Vagina (tissue), 2 donors: ENCODE results near the gene FAM98C. TPM values are rescaled to one million over a fixed set of nuclear protein-coding genes. Genes with fewer than 3 reads are reported as not detected.

Experiments
- DNase-seq, 2 donors: peaks; one replicate each; pipeline ENCODE4 v3.0.0-alpha.2; 2017; ENCODE audit errors: extremely low spot score in 2 of 2
- H3K27ac ChIP-seq: fragments of 200-600 bp; sonication (generic); one replicate; pipeline ENCODE4 v1.5.1; 2019
- H3K27me3 ChIP-seq: fragments of 200-600 bp; sonication (generic); one replicate; pipeline ENCODE4 v1.5.1; 2019
- H3K36me3 ChIP-seq, 2 donors: fragments of 200-600 bp; sonication (generic); one replicate each; pipeline ENCODE4 v1.5.1; 2017 to 2019
- H3K4me1 ChIP-seq: fragments of 200-600 bp; sonication (generic); one replicate; pipeline ENCODE4 v1.5.1; 2019
- H3K4me3 ChIP-seq, 2 donors: fragments of 200-600 bp; sonication (generic); 1 replicate in 1 of 2; 2 replicates in 1 of 2; pipeline ENCODE4 v1.5.1; 2016 to 2019
- H3K9me3 ChIP-seq: fragments of 200-600 bp; sonication (generic); one replicate; pipeline ENCODE4 v1.5.1; 2019
- POLR2A ChIP-seq, 2 donors: fragments of 450-650 bp; IDR thresholded peaks; one replicate each; pipeline ENCODE4 v1.6.1; 2017; ENCODE audit warnings: antibody characterized with exemption in 2 of 2, mild to moderate bottlenecking in 2 of 2, moderate library complexity in 2 of 2
- POLR2AphosphoS5 ChIP-seq, 2 donors: sonication (generic); formaldehyde crosslinking; IDR thresholded peaks; one replicate each; pipeline ENCODE4 v1.9.0; 2017; ENCODE audit warnings: antibody characterized with exemption in 2 of 2, mild to moderate bottlenecking in 2 of 2, low read depth in 1 of 2; ENCODE audit not compliant: insufficient read depth in 1 of 2
- intact Hi-C: fragments of 100-400 bp; cut with DNase I; formaldehyde crosslinking; loops from one replicate; pipeline ENCODE4 v1.15.1; 2023
- total RNA-seq: library from RNA; depleted of rRNA; stranded (reverse); fragments of >200 nt; gene quantifications from one replicate; pipeline ENCODE4 v1.2.3, GENCODE V29; 2016
- TF ChIP-seq, protein P1 (sequence below), 3 experiments: fragments of 450-650 bp in 2 of 3; fragments of 200-600 bp in 1 of 3; sonication (generic) in 1 of 3; IDR thresholded peaks; one replicate each; pipeline ENCODE4 v1.5.1; 2017 to 2019; ENCODE audit warnings: antibody characterized with exemption in 3 of 3, mild to moderate bottlenecking in 2 of 3, moderate library complexity in 2 of 3

FAM98C gene
- total RNA-seq, 1 donor from 2014 or later: 32.7 TPM

DNA sequence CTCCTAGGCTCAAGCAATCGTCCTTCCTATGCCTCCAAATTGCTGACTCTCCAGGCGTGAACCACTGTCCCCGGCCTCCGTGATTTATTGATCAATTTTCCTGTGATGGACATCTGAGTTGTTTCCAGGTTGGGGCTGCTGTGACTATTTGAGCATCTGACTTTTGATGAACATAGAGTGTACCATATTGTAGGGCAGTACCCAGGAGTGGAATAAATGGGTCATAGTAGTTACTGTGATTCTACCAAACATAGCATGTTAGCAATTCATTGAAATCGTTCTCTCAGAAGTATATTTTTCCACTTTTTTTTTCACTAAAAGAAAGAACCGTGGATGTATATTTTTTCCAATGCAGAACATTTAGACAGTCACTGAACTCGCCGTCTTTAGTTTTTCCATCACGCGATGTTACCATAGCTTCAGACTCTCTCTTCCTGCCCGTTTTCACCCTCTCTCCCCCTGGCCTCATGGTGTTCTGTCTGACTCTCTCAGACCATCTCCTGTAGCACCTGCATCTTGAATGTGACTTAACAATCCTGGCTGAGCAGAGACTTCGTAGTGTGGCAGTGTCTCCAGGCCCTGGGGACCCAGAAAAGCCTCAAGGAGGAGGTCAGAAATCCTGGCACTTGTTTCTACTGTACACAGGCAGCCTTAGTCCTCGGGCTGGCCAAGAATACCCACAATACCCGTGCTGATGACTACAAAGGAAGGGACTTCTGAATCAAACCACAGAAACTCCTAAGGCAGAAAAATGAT, 26.3 kb downstream of the FAM98C start:
- Histone ChIP-seq H3K27me3 (no peaks in the 10 kb centered on the region), H3K4me3 (no peak overlapping the region), H3K27ac (no peak overlapping the region), H3K4me1 (no peaks in the 10 kb centered on the region), H3K9me3 (no peaks in the 10 kb centered on the region), H3K36me3 (no peaks in the 10 kb centered on the region)
- intact Hi-C loops: no loop called here
- TF ChIP-seq POLR2A (IDR thresholded peaks at IDR 0.05): no peak
- TF ChIP-seq POLR2AphosphoS5 (IDR thresholded peaks at IDR 0.05; ENCODE audit: insufficient read depth in 1 of 2, low read depth in 1 of 2): no peak
- DNase-seq: no peak

GRCh38 chr19:38429811-38430156, 26.9 kb downstream of the FAM98C start:
- Histone ChIP-seq H3K27ac (no peak overlapping the region), H3K4me3 (no peak overlapping the region), H3K9me3 (no peaks in the 10 kb centered on the region), H3K27me3 (no peaks in the 10 kb centered on the region), H3K4me1 (no peaks in the 10 kb centered on the region), H3K36me3 (no peaks in the 10 kb centered on the region)
- no peak for TF ChIP-seq POLR2A (IDR thresholded peaks at IDR 0.05)
- no peak for TF ChIP-seq POLR2AphosphoS5 (IDR thresholded peaks at IDR 0.05; ENCODE audit: insufficient read depth in 1 of 2, low read depth in 1 of 2)
- TF ChIP-seq, protein P1, sequence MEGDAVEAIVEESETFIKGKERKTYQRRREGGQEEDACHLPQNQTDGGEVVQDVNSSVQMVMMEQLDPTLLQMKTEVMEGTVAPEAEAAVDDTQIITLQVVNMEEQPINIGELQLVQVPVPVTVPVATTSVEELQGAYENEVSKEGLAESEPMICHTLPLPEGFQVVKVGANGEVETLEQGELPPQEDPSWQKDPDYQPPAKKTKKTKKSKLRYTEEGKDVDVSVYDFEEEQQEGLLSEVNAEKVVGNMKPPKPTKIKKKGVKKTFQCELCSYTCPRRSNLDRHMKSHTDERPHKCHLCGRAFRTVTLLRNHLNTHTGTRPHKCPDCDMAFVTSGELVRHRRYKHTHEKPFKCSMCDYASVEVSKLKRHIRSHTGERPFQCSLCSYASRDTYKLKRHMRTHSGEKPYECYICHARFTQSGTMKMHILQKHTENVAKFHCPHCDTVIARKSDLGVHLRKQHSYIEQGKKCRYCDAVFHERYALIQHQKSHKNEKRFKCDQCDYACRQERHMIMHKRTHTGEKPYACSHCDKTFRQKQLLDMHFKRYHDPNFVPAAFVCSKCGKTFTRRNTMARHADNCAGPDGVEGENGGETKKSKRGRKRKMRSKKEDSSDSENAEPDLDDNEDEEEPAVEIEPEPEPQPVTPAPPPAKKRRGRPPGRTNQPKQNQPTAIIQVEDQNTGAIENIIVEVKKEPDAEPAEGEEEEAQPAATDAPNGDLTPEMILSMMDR (IDR thresholded peaks at IDR 0.05): no peak
- intact Hi-C loops: no loop called here
- no peak for DNase-seq

DNA sequence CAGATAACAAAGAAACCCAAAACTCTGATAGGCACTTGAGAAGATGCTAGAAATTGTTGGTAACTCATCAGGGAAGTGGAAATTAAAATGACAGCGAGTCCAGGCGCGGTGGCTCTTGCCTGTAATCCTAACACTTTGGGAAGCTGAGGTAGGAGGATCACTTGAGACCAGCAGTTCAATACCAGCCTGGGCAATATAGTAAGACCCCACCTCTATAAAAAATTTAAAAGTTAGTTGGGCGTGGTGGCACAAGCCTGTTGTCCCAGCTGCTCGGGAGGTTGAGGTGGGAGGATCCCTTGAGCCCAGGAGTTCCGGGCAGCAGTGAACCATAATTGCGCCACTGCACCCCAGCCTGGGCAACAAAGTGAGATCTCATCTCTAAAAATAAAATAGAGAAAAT, 28.0 kb downstream of the FAM98C start:
- Histone ChIP-seq H3K27ac (no peak overlapping the region), H3K9me3 (no peaks in the 10 kb centered on the region), H3K27me3 (no peaks in the 10 kb centered on the region), H3K4me3 (no peak overlapping the region), H3K4me1 (no peaks in the 10 kb centered on the region), H3K36me3 (no peaks in the 10 kb centered on the region)
- no peak for DNase-seq
- TF ChIP-seq POLR2A (IDR thresholded peaks at IDR 0.05) (no peak), POLR2AphosphoS5 (IDR thresholded peaks at IDR 0.05; ENCODE audit: insufficient read depth in 1 of 2, low read depth in 1 of 2) (no peak)
- TF ChIP-seq, protein P1 (IDR thresholded peaks at IDR 0.05): no peak
- intact Hi-C loops: no loop called here

GRCh38 chr19:38433268-38433733, 30.4 kb downstream of the FAM98C start, which contains the start of gene RYR1:
Gene RYR1, plus strand, starts transcription at chr19:38433691. Its CDS starts 139 bp downstream, at chr19:38433830.
- Histone ChIP-seq H3K4me3 (no peak within 1 kb of the TSS), H3K27ac (no peak within 1 kb of the TSS), H3K27me3 (no peaks in the 10 kb centered on the region), H3K4me1 (no peaks in the 10 kb centered on the region), H3K36me3 (no peaks in the 10 kb centered on the region), H3K9me3 (no peaks in the 10 kb centered on the region)
- no peak for DNase-seq
- TF ChIP-seq POLR2AphosphoS5 (IDR thresholded peaks at IDR 0.05; ENCODE audit: insufficient read depth in 1 of 2, low read depth in 1 of 2) (no peak), POLR2A (IDR thresholded peaks at IDR 0.05) (no peak)
- TF ChIP-seq, protein P1 (IDR thresholded peaks at IDR 0.05): no peak
- intact Hi-C loops: no loop called here

DNA sequence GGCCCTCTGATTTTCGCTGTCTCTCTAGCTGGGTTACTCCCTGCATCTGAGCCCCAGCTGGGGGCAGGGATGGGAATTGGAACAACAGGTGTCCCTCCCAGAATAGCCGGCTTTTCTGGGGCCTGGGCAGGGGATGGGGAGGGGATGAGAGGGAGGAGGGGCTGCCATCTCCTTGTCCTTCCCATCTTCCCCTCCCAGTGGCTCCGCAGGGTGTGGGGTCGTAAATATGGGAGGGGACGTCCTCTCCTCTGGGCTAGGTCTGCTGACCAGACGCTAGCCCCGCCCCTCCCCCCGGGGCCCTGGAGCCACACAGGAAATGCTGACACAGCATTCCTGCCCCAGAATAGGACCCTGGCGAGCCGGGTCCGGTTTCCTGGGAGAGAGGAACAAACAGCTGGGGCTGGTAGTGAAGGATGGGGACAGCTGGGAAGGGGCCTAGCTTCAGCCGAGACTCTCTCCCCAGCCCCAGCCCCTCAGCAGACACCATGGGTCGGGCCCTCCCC, 31.7 kb downstream of the FAM98C start:
- Histone ChIP-seq H3K27me3 (no peaks in the 10 kb centered on the region), H3K9me3 (no peaks in the 10 kb centered on the region), H3K4me3 (no peak overlapping the region), H3K27ac (no peak overlapping the region), H3K36me3 (no peaks in the 10 kb centered on the region), H3K4me1 (no peaks in the 10 kb centered on the region)
- TF ChIP-seq POLR2A (IDR thresholded peaks at IDR 0.05) (no peak), POLR2AphosphoS5 (IDR thresholded peaks at IDR 0.05; ENCODE audit: insufficient read depth in 1 of 2, low read depth in 1 of 2) (no peak)
- TF ChIP-seq, protein P1 (IDR thresholded peaks at IDR 0.05): no peak
- intact Hi-C loops: no loop called here
- DNase-seq: no peak
